HG02588 (cell line): Measurements from ENCODE around the gene TEAD1.

ENCODE experiments used
- ATAC-seq: cut with Tn5 transposase; IDR thresholded peaks from one replicate; pipeline ENCODE4 v1.9.1; 2021; ENCODE audit warnings: mild to moderate bottlenecking, moderate library complexity; ENCODE audit not compliant: unreplicated experiment

The TEAD1 gene

GRCh38 chr11:12785901-12786300 is 111.7 kb downstream of the TEAD1 start:
- ATAC-seq = no peak

- ATAC-seq = no peak
Observed at GRCh38 chr11:12786450-12786849, 112.2 kb downstream of the TEAD1 start.

- ATAC-seq = no peak
Observed at GRCh38 chr11:12786891-12787290, 112.7 kb downstream of the TEAD1 start.

GRCh38 chr11:12787847-12788246 is 113.6 kb downstream of the TEAD1 start:
- ATAC-seq = no peak

- ATAC-seq = no peak
Observed at GRCh38 chr11:12789054-12789453, 114.8 kb downstream of the TEAD1 start.

GRCh38 chr11:12789596-12790215 is 115.5 kb downstream of the TEAD1 start:
- ATAC-seq = no peak

GRCh38 chr11:12790861-12791616 is 116.8 kb downstream of the TEAD1 start:
- ATAC-seq = no peak

GRCh38 chr11:12792018-12792417 is 117.8 kb downstream of the TEAD1 start:
- ATAC-seq = no peak

GRCh38 chr11:12792590-12792989 is 118.4 kb downstream of the TEAD1 start:
- ATAC-seq = no peak

GRCh38 chr11:12793065-12793464 is 118.8 kb downstream of the TEAD1 start:
- no peak for ATAC-seq

GRCh38 chr11:12793506-12793905 is 119.3 kb downstream of the TEAD1 start:
- no peak for ATAC-seq

- ATAC-seq = no peak
Observed at GRCh38 chr11:12794576-12795230, 120.5 kb downstream of the TEAD1 start.

GRCh38 chr11:12797996-12798395 is 123.8 kb downstream of the TEAD1 start:
- ATAC-seq = no peak

- ATAC-seq = no peak
Observed at GRCh38 chr11:12798609-12799011, 124.4 kb downstream of the TEAD1 start.

GRCh38 chr11:12799334-12799835 is 125.2 kb downstream of the TEAD1 start:
- no peak for ATAC-seq

GRCh38 chr11:12800032-12800671 is 125.9 kb downstream of the TEAD1 start:
- ATAC-seq = no peak

GRCh38 chr11:12800871-12801270 is 126.7 kb downstream of the TEAD1 start:
- ATAC-seq = no peak

GRCh38 chr11:12801976-12802375 is 127.8 kb downstream of the TEAD1 start:
- no peak for ATAC-seq

- ATAC-seq = no peak
Observed at GRCh38 chr11:12802418-12803085, 128.3 kb downstream of the TEAD1 start.

- ATAC-seq = no peak
Observed at GRCh38 chr11:12803086-12803826, 129.0 kb downstream of the TEAD1 start.
